DMS53 treated with DMSO at 0.1 percent for 48 hours (cell line): Measurements from ENCODE around the gene MLEC.
"Not testable (repeated sequence)": the region's sequence is repeated elsewhere in the genome, so short reads cannot be mapped to it uniquely, and the experiment has no call there.

Experiments
- DNase-seq: peaks from one replicate; lab custom pipeline; 2025; ENCODE audit not compliant: unreplicated experiment; lab: John Stamatoyannopoulos, UW

MLEC gene

DNA sequence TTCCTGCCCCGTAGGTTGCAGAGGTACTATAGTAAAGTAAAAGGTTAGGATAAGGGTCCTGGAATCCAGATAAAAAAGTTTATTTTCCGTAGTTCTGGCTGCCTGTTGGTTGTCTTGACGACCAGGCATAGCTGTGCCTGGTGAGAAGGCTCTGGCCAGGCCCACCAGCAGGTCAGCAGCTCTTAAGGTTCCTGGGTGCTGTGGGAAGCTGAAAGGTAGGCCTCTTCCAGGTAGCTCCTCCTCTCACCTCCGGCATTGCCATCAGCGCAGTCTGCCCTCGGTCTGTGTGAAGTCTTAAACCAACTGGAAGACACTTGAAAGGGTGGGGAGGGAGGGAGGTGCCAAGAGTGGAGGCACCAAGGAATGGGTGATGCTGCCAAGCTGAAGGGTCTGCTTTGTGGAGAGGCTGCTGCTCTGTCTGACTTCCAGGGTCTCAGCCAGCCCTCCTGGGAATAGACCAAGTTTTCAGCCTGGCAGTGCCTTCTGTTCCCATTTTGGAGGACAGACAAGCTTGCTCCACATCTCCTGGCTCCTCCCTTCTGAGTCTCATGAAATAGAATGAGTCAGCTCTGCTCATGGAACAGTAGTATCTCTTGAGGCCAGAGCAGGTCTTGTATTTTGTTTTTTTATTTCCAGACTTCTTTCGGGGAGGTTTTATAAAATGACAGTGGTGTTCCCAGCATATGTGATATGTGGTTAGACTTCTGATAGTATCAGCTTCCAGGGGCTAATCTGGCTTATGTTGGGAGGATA, 33.5 kb downstream of the MLEC start:
- DNase-seq: no peak

DNA sequence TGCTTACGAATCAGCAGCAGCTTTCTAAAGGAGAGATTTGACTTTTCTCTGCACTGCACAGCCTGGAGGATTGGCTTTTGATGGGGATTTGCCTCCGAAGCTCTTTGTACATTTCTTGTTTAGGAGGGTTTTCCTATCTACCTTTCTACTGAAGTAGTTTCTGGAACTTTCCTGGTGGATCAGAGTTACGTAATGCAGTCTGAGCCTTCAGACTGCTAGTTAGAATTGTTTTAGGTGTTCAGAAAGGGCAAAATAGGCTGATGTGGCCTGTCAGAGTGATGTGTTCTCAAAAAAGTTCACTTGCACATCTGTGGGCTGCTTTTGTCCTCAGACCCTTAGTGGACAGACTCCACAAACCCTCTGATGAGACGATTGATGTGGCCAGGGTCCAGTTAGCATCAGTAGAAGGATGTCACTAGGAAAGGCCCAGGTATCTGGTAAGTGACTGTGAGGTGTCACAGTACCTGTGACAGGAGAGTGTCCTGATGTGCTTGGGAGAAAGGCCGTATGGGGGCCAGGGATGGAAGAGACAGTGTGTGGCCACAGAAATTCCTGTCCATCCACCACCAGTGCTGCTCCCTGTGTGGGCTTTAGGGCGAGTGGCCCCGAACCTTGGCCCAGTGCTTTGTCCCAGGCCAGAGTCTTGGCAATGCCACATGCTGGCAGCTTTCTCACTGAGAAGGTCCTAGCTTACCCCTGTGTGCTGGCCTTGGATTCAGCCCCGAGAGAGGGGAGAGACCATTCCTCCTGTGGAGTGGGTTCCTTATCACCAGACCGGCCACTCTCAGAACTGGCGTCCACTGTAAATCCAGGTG, 34.2 kb downstream of the MLEC start:
- no peak for DNase-seq

DNA sequence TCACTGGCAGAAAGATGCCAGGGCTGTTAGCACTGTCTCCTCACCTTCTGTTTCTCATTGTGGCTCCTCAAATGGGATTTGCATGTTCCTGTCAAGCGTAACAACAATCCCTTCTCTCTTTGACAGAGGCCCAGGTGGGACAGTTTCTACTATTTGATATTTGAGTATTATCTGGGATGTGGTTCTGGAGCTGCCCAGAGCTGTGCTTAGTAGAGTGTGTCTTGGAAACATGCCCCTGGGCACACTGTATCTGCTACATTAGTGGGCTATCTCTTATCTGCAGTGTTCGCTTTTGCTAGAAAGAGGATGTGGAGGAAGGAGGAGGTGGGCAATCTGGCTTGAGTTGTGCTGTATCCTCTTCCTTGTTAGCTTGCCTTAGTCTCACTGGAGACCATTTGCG, 34.9 kb downstream of the MLEC start:
- DNase-seq: no peak

DNA sequence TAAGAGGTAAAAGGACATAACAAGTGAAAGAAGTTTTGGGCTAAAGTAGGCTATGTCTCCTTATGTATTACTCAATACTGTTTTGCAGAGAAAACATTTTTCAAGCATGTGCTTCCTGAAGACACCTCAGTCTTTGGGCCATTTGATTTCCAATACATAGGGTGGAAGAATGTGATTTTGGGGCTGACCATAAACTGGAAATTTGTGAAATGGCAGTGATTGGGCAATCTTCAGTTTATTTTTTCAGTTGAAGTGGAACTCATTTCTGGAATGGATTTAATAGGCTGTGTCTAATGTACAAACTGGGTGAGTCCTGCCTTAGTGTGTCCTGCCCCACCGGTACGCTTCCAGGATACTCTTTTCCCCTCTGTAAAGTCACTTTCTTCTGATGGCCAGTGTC, 35.8 kb downstream of the MLEC start:
- no peak for DNase-seq

DNA sequence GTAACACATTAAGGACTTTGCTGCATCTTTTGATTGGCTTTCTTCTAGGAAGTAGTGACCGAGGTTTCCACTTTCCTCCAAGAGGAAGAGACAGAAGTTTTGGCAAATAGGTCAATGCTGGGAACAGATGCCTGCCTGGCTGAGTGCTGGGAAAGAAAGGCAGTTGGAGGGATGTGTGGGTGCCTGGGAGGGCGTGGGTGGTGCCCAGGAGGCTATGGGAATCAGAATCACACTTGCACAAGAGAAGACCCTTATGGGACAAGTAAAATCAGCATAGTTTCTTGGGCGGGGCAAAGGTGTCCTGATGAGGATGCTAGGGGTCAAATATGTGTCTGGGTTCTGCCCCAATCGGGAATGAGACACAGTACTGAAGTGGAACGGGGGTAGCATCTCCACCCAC, 37.8 kb downstream of the MLEC start:
- no peak for DNase-seq

DNA sequence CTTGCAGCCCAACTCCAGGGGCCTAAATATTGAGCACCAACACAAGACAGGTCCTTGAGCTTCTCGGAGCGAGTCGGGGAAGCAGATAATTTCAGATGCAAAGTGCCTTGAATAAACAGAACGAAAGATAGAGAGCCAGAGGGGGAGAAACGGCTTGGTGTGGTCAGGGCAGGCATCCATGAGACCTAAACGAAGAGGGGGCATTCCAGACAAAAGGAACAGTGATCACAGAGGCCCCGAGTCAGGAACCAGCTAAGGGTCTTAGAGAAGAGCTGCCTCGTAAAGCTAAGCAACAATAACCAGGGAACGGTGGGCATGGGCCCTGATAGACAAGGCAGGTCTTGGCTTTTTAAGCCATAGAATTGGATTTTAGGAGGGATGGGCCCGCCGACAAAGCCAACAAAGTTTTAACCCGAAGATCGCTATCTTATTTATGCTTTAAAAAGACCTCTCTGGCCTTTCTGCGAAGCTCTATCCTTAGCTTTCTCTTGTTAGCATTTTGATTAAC, 38.3 kb downstream of the MLEC start:
- no peak for DNase-seq

DNA sequence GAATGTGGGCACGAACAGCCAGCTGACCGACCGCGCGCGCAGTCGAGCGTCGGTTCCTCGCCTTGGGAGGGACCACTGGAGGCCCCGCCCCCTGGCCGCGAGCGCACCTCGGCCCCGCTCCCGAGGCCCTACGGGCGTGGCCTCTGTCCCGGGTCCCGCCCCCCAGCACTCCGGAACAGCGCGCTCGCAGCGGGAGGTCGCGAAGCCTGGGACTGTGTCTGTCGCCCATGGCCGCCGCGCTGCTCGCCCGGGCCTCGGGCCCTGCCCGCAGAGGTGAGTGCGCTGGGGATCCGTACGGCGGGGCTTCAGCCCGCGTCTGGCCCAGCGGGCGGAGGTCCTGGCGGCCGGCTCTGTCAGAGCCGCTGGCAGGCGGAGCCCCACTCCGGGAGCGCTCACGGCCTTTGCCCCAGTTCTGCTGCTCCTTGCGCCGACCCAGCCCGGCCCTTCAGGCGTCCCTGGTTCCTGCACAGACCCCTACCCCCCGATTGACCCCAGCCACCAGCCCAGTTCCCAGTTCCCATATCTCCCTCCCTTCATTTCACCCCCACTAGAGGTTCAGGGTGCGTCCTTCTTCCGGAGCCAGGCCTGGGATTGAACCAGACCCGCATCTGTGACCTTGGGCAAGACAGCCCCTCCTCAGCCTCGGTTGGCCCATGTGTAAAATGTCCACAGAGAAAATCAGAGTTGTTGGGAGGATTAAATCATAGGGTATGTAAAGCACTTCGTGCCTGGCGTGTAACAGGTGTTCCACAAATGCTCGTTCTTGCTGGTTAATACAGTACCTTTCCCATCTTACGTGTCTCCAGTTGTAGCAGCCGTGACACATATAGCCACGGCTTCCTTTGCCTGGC, 38.9 kb downstream of the MLEC start, which contains the start of gene ACADS:
Gene ACADS (plus strand): TSS at position 168 of the 851 bp plus-strand sequence. CDS start 60 bp downstream, at position 228.
- peak; percentile 82 for DNase-seq

DNA sequence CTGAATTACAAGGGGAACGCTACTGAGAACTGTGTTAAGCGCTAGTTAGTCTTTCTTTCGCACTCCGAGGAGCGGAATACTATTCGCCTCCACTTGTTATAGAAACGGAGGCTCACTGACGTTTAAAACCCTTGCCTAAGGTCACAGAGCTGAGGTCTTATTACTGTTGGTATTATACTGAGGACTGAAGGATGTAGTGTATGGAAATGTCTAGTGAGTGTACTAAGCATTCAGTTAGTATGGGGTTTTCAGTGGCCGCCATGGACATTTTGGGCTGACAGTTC, 39.5 kb downstream of the MLEC start:
- no peak for DNase-seq

DNA sequence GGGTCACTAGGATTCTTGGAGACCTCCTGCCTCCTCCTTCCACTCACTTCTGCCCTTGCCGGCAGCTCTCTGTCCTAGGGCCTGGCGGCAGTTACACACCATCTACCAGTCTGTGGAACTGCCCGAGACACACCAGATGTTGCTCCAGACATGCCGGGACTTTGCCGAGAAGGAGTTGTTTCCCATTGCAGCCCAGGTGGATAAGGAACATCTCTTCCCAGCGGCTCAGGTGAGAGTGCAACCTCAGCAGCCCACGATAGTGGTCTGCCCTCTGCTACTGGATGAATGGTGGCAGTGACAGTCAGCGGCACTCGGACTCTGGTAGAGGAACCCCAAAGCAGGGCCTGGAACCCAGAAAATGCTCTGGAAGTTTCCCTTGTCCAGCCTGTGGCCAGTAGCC, 40.0 kb downstream of the MLEC start:
- DNase-seq: no peak

DNA sequence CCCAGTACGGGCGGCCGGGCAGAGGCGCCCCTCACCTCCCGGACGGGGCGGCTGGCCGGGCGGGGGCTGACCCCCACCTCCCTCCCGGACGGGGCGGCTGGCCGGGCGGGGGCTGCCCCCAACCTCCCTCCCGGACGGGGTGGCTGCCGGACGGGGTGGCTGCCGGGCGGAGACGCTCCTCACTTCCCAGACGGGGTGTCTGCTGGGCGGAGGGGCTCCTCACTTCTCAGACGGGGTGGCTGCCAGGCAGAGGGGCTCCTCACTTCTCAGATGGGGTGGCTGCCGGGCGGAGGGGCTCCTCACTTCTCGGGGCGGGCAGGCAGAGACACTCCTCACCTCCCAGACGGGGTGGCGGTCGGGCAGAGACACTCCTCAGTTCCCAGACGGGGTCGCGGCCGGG, 45.2 kb downstream of the MLEC start:
- not testable (repeated sequence) for DNase-seq

DNA sequence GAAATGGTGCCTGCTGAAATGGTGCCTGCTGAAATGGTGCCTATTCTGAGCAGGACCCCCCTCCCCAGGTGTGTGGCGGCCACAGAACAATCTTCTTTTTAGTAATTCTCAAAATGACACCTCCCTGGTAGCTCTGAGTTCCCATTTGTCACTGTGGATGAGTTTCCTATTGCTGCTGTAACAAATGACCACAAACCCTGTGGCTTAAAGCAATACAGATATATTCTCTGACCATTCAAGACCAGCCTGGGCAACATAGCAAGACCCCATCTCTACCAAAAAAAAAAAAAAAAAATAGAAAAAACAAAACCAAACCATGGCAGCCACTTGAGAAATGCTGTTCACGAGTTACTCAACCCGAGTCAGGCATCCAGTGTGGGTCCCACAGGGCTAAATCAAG, 46.6 kb downstream of the MLEC start:
- no peak for DNase-seq

DNA sequence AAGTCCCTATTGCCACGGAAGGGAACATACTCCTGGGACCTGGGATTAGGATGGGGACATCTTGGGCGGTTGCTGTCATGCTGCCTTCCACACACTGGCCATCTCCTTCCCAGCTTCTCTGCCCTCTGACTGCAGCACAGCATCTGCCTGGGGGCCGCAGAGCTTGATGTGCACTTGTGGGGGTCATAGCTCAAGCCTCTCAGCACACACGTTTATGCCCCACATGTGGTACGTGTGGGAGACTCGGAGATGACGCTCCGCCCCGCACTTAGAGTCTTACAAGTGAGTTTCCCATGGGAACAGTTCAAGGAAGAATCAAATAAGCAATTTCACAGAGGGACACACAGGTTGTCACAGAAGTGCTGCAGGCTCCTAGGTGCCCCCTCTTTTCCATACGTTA, 47.3 kb downstream of the MLEC start:
- no peak for DNase-seq

DNA sequence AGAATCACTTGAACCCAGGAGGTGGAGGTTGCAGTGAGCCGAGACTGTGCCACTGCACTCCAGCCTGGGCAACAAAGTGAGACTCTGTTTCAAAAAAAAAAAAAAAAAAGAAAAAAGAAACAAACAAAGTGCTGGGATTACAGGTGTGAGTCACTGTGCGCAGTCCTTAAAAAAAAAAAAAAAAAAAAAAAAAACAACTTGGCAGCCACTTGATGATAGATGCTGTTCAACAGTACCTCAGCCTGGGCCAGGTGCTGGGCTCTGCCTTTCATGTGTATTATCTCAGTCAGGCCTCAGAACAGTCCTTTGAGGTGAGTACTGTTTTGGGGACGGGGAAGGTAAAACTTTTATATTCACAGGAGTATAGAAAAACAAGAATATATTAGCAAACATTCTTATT, 48.2 kb downstream of the MLEC start:
- peak; percentile 67 for DNase-seq

DNA sequence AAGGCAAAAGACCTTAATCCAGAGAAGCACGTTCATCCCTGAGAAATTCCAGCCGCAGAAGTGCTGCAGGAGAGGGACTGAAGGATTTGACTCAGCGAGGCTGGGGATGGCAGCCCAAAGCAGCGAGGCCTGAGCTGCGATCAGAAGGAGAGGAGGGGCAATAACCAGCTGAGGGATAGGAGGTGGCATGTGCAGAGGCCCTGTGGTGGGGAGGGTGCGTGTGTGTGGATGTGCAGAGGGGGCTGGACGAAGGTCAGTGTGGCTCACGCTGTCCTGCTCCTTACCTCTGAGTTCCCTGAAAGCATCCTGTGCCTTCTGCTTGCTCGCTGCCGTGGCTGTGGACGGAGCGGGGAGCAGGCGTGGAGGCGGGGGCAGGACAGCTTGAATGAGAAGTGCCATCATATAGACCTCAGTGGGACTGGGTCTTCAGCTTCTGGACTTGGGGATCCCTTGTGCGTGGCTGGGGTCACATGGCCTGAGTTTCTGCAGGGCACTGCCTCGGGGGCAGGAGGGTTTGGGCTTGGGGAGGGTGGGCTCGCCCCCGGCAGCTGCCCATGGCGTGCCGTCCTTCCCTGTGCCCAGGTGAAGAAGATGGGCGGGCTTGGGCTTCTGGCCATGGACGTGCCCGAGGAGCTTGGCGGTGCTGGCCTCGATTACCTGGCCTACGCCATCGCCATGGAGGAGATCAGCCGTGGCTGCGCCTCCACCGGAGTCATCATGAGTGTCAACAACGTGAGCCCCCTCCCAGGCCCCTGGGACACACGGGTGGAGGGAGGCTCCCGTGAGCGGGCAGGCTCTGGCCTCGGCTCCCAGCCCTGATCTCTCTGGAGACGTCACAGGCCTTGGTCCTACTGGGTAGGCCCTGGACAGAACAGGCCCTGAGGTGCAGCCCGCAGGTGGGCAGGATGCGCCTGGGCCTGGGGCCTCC, 49.7 kb downstream of the MLEC start:
- DNase-seq: no peak

DNA sequence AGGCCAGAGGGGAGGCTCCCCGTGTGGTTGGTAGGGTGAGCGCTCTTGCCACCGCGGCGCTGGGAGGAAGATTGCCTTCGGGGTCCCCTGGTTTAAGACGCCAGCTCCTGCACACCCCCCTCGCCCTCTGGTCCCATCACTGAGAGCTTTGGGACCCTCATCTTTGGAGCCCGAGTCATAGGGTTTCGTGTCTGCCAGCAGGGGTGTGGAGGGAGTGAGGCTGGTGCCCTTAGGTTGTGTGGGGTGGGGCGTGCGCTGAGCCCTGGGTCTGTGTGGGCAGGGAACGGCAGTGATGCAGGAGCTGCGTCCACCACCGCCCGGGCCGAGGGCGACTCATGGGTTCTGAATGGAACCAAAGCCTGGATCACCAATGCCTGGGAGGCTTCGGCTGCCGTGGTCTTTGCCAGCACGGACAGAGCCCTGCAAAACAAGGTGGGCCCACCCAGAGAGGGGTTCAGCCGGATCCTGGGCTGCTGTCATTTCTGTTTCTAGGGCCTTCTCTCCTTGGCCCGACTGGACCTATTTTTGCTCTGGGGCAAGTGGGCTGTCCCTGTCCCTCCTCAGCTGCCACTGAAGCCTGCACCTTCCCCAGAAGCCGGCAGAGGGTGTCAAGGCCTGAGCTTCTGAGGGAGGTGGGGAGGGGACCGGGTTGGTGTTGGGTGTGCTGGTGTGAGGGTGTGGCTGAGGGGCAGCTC, 50.8 kb downstream of the MLEC start:
- DNase-seq: no peak

DNA sequence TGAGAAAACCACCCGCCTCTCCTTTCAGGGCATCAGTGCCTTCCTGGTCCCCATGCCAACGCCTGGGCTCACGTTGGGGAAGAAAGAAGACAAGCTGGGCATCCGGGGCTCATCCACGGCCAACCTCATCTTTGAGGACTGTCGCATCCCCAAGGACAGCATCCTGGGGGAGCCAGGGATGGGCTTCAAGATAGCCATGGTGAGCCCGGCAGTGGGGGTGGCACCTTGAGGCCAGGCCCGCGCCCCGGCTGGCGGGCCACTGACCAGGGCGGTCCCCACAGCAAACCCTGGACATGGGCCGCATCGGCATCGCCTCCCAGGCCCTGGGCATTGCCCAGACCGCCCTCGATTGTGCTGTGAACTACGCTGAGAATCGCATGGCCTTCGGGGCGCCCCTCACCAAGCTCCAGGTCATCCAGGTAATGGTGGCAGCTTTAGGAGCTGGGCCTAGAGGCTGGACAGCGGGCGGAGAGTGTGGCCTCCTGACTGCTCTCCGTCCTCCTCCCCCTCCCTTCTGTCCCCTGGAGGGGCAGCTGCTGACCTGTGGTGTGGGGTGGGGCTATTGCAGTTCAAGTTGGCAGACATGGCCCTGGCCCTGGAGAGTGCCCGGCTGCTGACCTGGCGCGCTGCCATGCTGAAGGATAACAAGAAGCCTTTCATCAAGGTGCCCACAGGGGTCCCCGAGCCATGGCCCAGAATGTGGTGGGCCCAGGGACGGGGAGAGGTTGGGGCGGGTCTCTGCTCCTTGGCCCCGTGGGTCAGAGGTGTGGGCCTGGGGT, 51.5 kb downstream of the MLEC start:
- no peak for DNase-seq

DNA sequence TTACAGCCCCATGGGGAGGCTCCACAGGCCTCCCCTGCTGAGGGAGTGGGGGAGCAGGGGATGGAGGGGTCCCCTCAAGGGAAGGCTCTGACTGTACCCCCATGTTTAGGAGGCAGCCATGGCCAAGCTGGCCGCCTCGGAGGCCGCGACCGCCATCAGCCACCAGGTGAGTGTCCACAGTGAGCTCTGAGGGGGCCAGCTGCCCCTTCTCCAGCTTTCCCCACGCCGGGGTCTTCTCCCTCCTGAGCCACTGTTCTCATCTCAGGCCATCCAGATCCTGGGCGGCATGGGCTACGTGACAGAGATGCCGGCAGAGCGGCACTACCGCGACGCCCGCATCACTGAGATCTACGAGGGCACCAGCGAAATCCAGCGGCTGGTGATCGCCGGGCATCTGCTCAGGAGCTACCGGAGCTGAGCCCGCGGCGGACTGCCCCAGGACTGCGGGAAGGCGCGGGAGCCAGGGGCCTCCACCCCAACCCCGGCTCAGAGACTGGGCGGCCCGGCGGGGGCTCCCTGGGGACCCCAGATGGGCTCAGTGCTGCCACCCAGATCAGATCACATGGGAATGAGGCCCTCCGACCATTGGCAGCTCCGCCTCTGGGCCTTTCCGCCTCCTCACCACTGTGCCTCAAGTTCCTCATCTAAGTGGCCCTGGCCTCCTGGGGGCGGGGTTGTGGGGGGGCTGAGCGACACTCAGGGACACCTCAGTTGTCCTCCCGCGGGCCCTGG, 52.2 kb downstream of the MLEC start:
- DNase-seq: no peak

DNA sequence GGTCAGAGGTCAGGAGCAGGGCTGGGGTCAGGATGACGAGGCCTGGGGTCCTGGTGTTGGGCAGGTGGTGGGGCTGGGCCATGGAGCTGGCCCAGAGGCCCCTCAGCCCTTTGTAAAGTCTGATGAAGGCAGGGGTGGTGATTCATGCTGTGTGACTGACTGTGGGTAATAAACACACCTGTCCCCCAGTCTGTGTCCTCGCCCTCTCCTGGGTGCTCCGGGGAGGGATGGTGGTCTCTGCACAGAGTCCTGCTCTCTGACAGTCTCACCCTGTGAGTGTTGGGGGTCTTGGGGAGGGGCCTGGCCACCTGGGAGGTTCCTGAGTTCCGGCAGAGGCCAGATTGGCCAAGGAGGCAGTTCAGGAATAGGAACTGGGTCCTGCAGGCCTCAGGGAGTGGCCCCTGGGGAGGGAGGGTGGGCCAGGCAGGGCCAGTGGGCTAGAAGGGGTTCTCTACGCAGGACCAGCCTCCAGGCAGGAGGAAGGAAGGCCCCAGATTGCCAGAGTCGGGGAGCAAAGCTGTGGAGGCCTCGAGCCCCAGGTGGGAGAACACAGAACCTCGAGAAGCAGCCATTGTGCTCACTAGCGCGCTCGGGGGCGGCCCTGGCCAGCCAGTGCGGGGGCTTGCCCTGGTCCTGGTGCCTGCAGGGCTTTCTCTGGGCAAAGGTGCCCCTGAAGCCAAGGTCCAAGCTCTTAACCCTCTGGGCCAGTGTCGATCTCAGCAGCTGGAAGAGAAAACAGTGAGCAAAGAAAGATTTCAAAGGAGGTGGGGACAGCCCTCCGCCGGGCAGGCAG, 53.1 kb downstream of the MLEC start:
- DNase-seq: no peak
